ENCODE results near the gene UBQLN4.

DNA sequence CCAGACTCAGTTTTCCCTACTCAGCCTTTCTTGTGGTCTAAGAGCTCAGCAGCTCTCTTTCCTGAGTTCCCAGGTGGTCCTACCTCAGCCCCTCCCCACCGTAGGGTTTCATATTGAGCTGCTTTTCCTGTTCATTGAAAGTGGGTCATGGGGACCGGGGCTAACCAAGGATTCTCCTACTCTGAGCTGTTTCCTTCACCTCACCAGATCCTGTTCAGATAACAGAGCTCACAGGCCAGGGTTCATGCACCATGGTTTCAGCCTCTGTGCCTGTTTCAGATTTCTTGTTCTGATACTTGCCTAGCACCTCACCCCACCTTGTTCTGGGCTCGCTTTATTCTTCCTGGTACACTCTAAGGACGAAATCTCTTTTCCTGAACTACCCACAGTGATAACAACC, 8.5 kb downstream of the UBQLN4 start:
- TF ChIP-seq, protein P1, sequence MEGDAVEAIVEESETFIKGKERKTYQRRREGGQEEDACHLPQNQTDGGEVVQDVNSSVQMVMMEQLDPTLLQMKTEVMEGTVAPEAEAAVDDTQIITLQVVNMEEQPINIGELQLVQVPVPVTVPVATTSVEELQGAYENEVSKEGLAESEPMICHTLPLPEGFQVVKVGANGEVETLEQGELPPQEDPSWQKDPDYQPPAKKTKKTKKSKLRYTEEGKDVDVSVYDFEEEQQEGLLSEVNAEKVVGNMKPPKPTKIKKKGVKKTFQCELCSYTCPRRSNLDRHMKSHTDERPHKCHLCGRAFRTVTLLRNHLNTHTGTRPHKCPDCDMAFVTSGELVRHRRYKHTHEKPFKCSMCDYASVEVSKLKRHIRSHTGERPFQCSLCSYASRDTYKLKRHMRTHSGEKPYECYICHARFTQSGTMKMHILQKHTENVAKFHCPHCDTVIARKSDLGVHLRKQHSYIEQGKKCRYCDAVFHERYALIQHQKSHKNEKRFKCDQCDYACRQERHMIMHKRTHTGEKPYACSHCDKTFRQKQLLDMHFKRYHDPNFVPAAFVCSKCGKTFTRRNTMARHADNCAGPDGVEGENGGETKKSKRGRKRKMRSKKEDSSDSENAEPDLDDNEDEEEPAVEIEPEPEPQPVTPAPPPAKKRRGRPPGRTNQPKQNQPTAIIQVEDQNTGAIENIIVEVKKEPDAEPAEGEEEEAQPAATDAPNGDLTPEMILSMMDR (IDR thresholded peaks at IDR 0.05): no peak
- TF ChIP-seq POLR2A (IDR thresholded peaks at IDR 0.05): no peak
